ENCODE measurements around the gene CUX1.

DNA sequence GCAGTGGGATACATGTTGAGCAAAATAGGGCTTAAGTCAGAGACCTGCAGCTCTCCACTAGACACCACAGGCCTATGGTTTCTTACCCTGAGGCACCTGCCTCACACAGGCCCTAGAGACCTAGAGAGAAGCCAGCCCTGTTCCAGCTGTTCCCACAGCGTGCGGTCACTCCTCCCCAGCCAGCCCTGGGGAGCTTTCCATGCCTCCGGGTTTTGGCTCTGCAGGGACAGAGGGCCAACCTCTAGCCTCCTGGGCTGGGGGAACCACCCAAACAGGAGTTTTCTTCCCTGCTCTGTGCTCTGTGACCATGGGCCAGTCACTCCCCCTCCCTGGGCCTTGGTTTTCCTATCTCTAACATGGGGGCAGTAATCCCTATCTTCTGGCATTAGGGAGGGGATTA, 502.2 kb downstream of the CUX1 start:
- TF ChIP-seq ZBTB20 (tag by site-specific recombination; IDR thresholded peaks at IDR 0.05) (no peak), SALL2 (tag by site-specific recombination; IDR thresholded peaks at IDR 0.05; ENCODE audit: borderline replicate concordance) (no peak), IKZF3 (tag by site-specific recombination; IDR thresholded peaks at IDR 0.05) (no peak), ZSCAN30 (tag by site-specific recombination; IDR thresholded peaks at IDR 0.05) (no peak), KLF16 (tag by site-specific recombination; IDR thresholded peaks at IDR 0.05) (no peak)
- TF ChIP-seq, protein P1, sequence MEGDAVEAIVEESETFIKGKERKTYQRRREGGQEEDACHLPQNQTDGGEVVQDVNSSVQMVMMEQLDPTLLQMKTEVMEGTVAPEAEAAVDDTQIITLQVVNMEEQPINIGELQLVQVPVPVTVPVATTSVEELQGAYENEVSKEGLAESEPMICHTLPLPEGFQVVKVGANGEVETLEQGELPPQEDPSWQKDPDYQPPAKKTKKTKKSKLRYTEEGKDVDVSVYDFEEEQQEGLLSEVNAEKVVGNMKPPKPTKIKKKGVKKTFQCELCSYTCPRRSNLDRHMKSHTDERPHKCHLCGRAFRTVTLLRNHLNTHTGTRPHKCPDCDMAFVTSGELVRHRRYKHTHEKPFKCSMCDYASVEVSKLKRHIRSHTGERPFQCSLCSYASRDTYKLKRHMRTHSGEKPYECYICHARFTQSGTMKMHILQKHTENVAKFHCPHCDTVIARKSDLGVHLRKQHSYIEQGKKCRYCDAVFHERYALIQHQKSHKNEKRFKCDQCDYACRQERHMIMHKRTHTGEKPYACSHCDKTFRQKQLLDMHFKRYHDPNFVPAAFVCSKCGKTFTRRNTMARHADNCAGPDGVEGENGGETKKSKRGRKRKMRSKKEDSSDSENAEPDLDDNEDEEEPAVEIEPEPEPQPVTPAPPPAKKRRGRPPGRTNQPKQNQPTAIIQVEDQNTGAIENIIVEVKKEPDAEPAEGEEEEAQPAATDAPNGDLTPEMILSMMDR (tag by site-specific recombination; IDR thresholded peaks at IDR 0.05): no peak
- TF ChIP-seq, protein P2, sequence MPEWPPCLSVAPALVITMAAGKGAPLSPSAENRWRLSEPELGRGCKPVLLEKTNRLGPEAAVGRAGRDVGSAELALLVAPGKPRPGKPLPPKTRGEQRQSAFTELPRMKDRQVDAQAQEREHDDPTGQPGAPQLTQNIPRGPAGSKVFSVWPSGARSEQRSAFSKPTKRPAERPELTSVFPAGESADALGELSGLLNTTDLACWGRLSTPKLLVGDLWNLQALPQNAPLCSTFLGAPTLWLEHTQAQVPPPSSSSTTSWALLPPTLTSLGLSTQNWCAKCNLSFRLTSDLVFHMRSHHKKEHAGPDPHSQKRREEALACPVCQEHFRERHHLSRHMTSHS (tag by site-specific recombination; IDR thresholded peaks at IDR 0.05): no peak
- TF ChIP-seq, protein P3, sequence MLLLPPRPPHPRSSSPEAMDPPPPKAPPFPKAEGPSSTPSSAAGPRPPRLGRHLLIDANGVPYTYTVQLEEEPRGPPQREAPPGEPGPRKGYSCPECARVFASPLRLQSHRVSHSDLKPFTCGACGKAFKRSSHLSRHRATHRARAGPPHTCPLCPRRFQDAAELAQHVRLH (tag by site-specific recombination; IDR thresholded peaks at IDR 0.05): no peak
